Testis (tissue), 3 donors: ENCODE measurements around the gene PARK7. TPM values are rescaled to one million over a fixed set of nuclear protein-coding genes. Genes with fewer than 3 reads are reported as not detected.

Source experiments
- DNase-seq: peaks from one replicate; pipeline ENCODE4 v3.0.0-alpha.2; 2019
- H3K27ac ChIP-seq, 2 donors: fragments of 200-600 bp; sonication (generic); one replicate each; pipeline ENCODE4 v1.5.1; 2019
- H3K27me3 ChIP-seq: fragments of 200-600 bp; sonication (generic); one replicate; pipeline ENCODE4 v1.5.1; 2019
- H3K36me3 ChIP-seq: fragments of 200-600 bp; sonication (generic); one replicate; pipeline ENCODE4 v1.5.1; 2017; ENCODE audit warnings: low read depth; ENCODE audit errors: missing control alignments
- H3K4me1 ChIP-seq: fragments of 200-600 bp; sonication (generic); one replicate; pipeline ENCODE4 v1.5.1; 2019
- H3K4me3 ChIP-seq, 2 donors: fragments of 200-600 bp; sonication (generic); one replicate each; pipeline ENCODE4 v1.5.1; 2017 to 2019
- H3K9me3 ChIP-seq: fragments of 200-600 bp; sonication (generic); one replicate; pipeline ENCODE4 v1.5.1; 2017
- CTCF ChIP-seq, 3 experiments: fragments of 450-650 bp in 2 of 3; fragments of 200-600 bp in 1 of 3; sonication (generic) in 1 of 3; IDR thresholded peaks; one replicate each; pipeline ENCODE4 v1.5.1; 2016 to 2019; ENCODE audit warnings: antibody characterized with exemption in 3 of 3, mild to moderate bottlenecking in 2 of 3, moderate library complexity in 1 of 3
- POLR2A ChIP-seq: fragments of 450-650 bp; IDR thresholded peaks from one replicate; pipeline ENCODE4 v1.6.1; 2017; ENCODE audit warnings: antibody characterized with exemption, mild to moderate bottlenecking, moderate library complexity
- WGBS, 2 donors: methylation state at CpG; one replicate each; pipeline ENCODE4 v1.1.5; 2018; 5-methylcytosine and 5-hydroxymethylcytosine counted together
- intact Hi-C: fragments of 100-400 bp; cut with DNase I; formaldehyde crosslinking; loops from one replicate; pipeline ENCODE4 v1.15.1; 2023; ENCODE audit warnings: low total_unique reads
- polyA plus RNA-seq: library from polyadenylated mRNA; stranded (reverse); fragments of 350-450 nt; fragmentation: Illumina TruSeq; extraction: RNeasy Lipid Tissue Mini Kit (QIAGEN cat#74804); gene quantifications from one replicate; pipeline ENCODE4 v1.2.3, GENCODE V29; 2014; ENCODE audit warnings: low read depth, low replicate concordance; ENCODE audit not compliant: insufficient read depth
- total RNA-seq, 2 donors: library from RNA; depleted of rRNA; stranded (reverse); fragments of >200 nt; gene quantifications; one replicate each; pipeline ENCODE4 v1.2.3, GENCODE V29; 2016

The PARK7 gene
- total and polyA plus RNA-seq, 3 donors from 2014 or later, result 110 to 281 (median 129) TPM

GRCh38 chr1:7987528-7987927 is 26.0 kb downstream of the PARK7 start:
- Histone ChIP-seq H3K9me3 (no peaks in the 10 kb centered on the region), H3K4me3 (no peak overlapping the region), H3K4me1 (peaks cover 5% of the 10 kb centered on the region), H3K27ac (no peak overlapping the region), H3K36me3 (no peaks in the 10 kb centered on the region), H3K27me3 (no peaks in the 10 kb centered on the region)
- WGBS, 2 donors, result 95 to 96% methylated on average over 7 of the region's 7 CpGs
- no peak for DNase-seq
- no peak for TF ChIP-seq CTCF (IDR thresholded peaks at IDR 0.05)
- TF ChIP-seq POLR2A, result no peak
- intact Hi-C loops, result loop anchor here (10.0 kb wide), 1 partner anchor 327 kb away; the partner anchor contains the start of gene SLC45A1

GRCh38 chr1:7988576-7988975 is 27.1 kb downstream of the PARK7 start:
- no peaks in the 10 kb centered on the region for H3K27me3 ChIP-seq
- no peaks in the 10 kb centered on the region for H3K9me3 ChIP-seq
- no peaks in the 10 kb centered on the region for H3K4me1 ChIP-seq
- DNase-seq, result no peak
- H3K27ac ChIP-seq, result peak overlapping the region in 1 of 2 donors; percentile 48
- no peak for TF ChIP-seq POLR2A
- no peak for TF ChIP-seq CTCF (IDR thresholded peaks at IDR 0.05)
- intact Hi-C loops, result loop anchor here (10.0 kb wide), 1 partner anchor 326 kb away; the partner anchor contains the start of gene SLC45A1
- no peak overlapping the region for H3K4me3 ChIP-seq
- H3K36me3 ChIP-seq, result no peaks in the 10 kb centered on the region
- 74 to 87% methylated on average over 1 of the region's 1 CpG for WGBS, 2 donors

- intact Hi-C loops, result loop anchor here (10.0 kb wide), 1 partner anchor 325 kb away; the partner anchor contains the start of gene SLC45A1
- no peaks in the 10 kb centered on the region for H3K4me1 ChIP-seq
- TF ChIP-seq POLR2A (no peak), CTCF (IDR thresholded peaks at IDR 0.05) (no peak)
- peak overlapping the region; percentile 24 to 48 for H3K27ac ChIP-seq
- no peaks in the 10 kb centered on the region for H3K27me3 ChIP-seq
- H3K36me3 ChIP-seq, result no peaks in the 10 kb centered on the region
- WGBS, 2 donors, result 73 to 75% methylated on average over 2 of the region's 2 CpGs
- no peaks in the 10 kb centered on the region for H3K9me3 ChIP-seq
- H3K4me3 ChIP-seq, result no peak overlapping the region
- DNase-seq, result peak; percentile 43
Observed at GRCh38 chr1:7989762-7990428, 28.4 kb downstream of the PARK7 start.

- H3K4me1 ChIP-seq, result no peaks in the 10 kb centered on the region
- 89 to 91% methylated on average over 18 of the region's 18 CpGs for WGBS, 2 donors
- TF ChIP-seq POLR2A (no peak), CTCF (IDR thresholded peaks at IDR 0.05) (no peak)
- no peaks in the 10 kb centered on the region for H3K27me3 ChIP-seq
- H3K4me3 ChIP-seq, result no peak overlapping the region
- H3K27ac ChIP-seq, result no peak overlapping the region
- no peak for DNase-seq
- no peaks in the 10 kb centered on the region for H3K9me3 ChIP-seq
- no peaks in the 10 kb centered on the region for H3K36me3 ChIP-seq
- intact Hi-C loops, result no loop called here
Observed at GRCh38 chr1:7991504-7992440, 30.3 kb downstream of the PARK7 start.
